ENCODE results near the gene ARHGAP44. TPM values are rescaled to one million over a fixed set of nuclear protein-coding genes. Genes with fewer than 3 reads are reported as not detected.

Gene ARHGAP44
- total and polyA plus RNA-seq, 9 of the 15 experiments (the other 6 are each of a cell fraction or from before 2014, with no cell fraction given) = 0.01 to 0.68 (median 0.07) TPM; not detected in 1

DNA sequence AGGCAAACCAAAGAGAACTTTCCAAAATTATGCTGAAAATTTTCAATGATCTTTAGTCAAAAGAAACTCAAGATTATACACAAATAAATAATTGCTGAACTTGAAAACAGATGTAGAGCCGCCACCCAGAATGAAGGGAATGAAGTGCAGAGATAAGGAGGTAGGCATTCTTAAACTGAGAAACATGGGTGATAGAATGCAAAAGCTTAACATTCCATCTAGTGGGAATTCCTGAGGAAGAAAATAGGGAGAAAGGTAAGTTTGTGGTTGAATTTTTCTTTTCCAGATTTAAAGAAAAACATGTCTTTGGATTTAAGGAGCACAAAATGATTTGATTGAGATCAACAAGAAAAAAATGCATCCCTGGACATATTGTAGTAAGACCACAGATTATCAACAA lies 120.2 kb downstream of the ARHGAP44 start (continued):
- TF ChIP-seq, protein P1, sequence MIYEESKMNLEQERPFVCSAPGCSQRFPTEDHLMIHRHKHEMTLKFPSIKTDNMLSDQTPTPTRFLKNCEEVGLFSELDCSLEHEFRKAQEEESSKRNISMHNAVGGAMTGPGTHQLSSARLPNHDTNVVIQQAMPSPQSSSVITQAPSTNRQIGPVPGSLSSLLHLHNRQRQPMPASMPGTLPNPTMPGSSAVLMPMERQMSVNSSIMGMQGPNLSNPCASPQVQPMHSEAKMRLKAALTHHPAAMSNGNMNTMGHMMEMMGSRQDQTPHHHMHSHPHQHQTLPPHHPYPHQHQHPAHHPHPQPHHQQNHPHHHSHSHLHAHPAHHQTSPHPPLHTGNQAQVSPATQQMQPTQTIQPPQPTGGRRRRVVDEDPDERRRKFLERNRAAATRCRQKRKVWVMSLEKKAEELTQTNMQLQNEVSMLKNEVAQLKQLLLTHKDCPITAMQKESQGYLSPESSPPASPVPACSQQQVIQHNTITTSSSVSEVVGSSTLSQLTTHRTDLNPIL (CRISPR knock-in tag; IDR thresholded peaks at IDR 0.05) = no peak

DNA sequence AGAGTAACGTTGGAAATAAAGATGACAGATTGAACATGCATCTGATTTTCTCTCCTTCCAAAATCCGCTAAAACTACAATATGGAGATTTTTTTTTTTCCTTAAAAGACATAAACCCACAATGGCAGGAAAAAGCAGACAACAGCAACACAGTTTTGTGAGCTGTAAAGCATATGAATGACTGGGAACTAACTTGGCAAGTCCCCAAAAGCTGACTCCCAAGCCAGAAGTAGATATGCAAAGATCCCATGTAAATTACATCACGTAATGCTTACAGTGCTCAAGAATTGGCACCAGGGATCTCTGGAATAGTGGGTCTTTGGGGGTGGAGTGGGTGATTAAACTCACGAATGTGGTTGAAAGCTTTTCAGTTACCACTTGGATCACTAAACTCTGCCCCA lies 121.9 kb downstream of the ARHGAP44 start:
- H2AFZ ChIP-seq (ENCODE audit: low read depth, low read length) = no peak overlapping the region
- no TSS peak for BruUV-seq (replicated peaks)
- no peak overlapping the region for H3K4me2 ChIP-seq (ENCODE audit: insufficient read depth, low read length)
- no peaks in the 10 kb centered on the region for H3K36me3 ChIP-seq (ENCODE audit: control insufficient read depth, insufficient read depth, low read length)
- H3K9me1 ChIP-seq (ENCODE audit: control insufficient read depth, insufficient read depth, low read length) = no peaks in the 10 kb centered on the region
- POLR2A ChIA-PET = no interaction called here
- no peaks in the 10 kb centered on the region for H3K4me1 ChIP-seq (replicated peaks in 1 of 2; ENCODE audit: control insufficient read depth in 2 of 2, insufficient read depth in 2 of 2, low read length in 2 of 2)
- H3K27ac ChIP-seq (ENCODE audit: extremely low read depth, low read depth, low read length) = no peak overlapping the region
- H3K27me3 ChIP-seq (ENCODE audit: control insufficient read depth in 2 of 2, insufficient read depth in 2 of 2, low read length in 2 of 2) = 0 out of 5 replicates have a peak, but pooled peaks cover 0 to 4% of the 10 kb centered on the region in 2 experiments
- in situ Hi-C loops (cut with MboI) (no loop called here), intact Hi-C loops (cut with micrococcal nuclease) (no loop called here)
- DNase-seq (ENCODE audit: extremely low read depth in 1 of 4, low spot score in 3 of 4) = no peak
- no peak overlapping the region for H3K9ac ChIP-seq (ENCODE audit: insufficient read depth in 1 of 2, low read depth in 2 of 2, low read length in 2 of 2)
- ATAC-seq = no peak
- no peaks in the 10 kb centered on the region for H4K20me1 ChIP-seq (replicated peaks; ENCODE audit: control insufficient read depth, insufficient read depth, low read length)
- FAIRE-seq = no peak
- CTCF ChIA-PET (ENCODE audit: low intra/inter-chr PET ratio) = no interaction called here
- H3K4me3 ChIP-seq = no peak overlapping the region
- no peaks in the 10 kb centered on the region for H3K9me3 ChIP-seq (replicated peaks; ENCODE audit: control insufficient read depth, insufficient read depth, low read depth, low read length)
- H3K79me2 ChIP-seq (ENCODE audit: control insufficient read depth, insufficient read depth, low read length) = no peaks in the 10 kb centered on the region
- 0% methylated on average over 4 of the region's 4 CpGs for WGBS (ENCODE audit: insufficient coverage, low coverage, missing lambda C conversion rate)
- no peak for TF ChIP-seq GABPA (tag; conservative IDR thresholded peaks at IDR 0.05; ENCODE audit: low read depth)
- TF ChIP-seq, protein P2, sequence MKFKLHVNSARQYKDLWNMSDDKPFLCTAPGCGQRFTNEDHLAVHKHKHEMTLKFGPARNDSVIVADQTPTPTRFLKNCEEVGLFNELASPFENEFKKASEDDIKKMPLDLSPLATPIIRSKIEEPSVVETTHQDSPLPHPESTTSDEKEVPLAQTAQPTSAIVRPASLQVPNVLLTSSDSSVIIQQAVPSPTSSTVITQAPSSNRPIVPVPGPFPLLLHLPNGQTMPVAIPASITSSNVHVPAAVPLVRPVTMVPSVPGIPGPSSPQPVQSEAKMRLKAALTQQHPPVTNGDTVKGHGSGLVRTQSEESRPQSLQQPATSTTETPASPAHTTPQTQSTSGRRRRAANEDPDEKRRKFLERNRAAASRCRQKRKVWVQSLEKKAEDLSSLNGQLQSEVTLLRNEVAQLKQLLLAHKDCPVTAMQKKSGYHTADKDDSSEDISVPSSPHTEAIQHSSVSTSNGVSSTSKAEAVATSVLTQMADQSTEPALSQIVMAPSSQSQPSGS (CRISPR knock-in tag; IDR thresholded peaks at IDR 0.05) = no peak
- no peak for TF ChIP-seq ZFP36 (IDR thresholded peaks at IDR 0.05; ENCODE audit: low read depth, low read length, partially characterized antibody)
- TF ChIP-seq BCOR (IDR thresholded peaks at IDR 0.05) = no peak
- TF ChIP-seq, protein P3, sequence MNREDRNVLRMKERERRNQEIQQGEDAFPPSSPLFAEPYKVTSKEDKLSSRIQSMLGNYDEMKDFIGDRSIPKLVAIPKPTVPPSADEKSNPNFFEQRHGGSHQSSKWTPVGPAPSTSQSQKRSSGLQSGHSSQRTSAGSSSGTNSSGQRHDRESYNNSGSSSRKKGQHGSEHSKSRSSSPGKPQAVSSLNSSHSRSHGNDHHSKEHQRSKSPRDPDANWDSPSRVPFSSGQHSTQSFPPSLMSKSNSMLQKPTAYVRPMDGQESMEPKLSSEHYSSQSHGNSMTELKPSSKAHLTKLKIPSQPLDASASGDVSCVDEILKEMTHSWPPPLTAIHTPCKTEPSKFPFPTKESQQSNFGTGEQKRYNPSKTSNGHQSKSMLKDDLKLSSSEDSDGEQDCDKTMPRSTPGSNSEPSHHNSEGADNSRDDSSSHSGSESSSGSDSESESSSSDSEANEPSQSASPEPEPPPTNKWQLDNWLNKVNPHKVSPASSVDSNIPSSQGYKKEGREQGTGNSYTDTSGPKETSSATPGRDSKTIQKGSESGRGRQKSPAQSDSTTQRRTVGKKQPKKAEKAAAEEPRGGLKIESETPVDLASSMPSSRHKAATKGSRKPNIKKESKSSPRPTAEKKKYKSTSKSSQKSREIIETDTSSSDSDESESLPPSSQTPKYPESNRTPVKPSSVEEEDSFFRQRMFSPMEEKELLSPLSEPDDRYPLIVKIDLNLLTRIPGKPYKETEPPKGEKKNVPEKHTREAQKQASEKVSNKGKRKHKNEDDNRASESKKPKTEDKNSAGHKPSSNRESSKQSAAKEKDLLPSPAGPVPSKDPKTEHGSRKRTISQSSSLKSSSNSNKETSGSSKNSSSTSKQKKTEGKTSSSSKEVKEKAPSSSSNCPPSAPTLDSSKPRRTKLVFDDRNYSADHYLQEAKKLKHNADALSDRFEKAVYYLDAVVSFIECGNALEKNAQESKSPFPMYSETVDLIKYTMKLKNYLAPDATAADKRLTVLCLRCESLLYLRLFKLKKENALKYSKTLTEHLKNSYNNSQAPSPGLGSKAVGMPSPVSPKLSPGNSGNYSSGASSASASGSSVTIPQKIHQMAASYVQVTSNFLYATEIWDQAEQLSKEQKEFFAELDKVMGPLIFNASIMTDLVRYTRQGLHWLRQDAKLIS (CRISPR knock-in tag; IDR thresholded peaks at IDR 0.05) = no peak
- no peak for TF ChIP-seq EP300 (IDR thresholded peaks at IDR 0.05; ENCODE audit: low read length)
- TF ChIP-seq ZNF212 (CRISPR knock-in tag; IDR thresholded peaks at IDR 0.05) = no peak
- TF ChIP-seq CBFA2T3 (IDR thresholded peaks at IDR 0.05) = no peak
- no peak for TF ChIP-seq ZKSCAN3 (CRISPR knock-in tag; IDR thresholded peaks at IDR 0.05)
- no peak for TF ChIP-seq CBX3 (IDR thresholded peaks at IDR 0.05; ENCODE audit: borderline replicate concordance in 1 of 2, low read length in 2 of 2)
- no peak for TF ChIP-seq ZNF174 (CRISPR knock-in tag; IDR thresholded peaks at IDR 0.05)

Measured in K562 (cell line).